ENCODE data around the gene INPP5D. TPM values are rescaled to one million over a fixed set of nuclear protein-coding genes. Genes with fewer than 3 reads are reported as not detected.
A peak's percentile ranks its signal among the peaks of the same experiment; 100 is the strongest.

The INPP5D gene
- total and polyA plus RNA-seq, 2 of the 13 experiments (the other 11 are each of a cell fraction or from before 2014, with no cell fraction given) = 16.7 to 18.0 TPM

GRCh38 chr2:233061591-233062450 lies 1.7 kb downstream of the INPP5D start (continued):
- TF ChIP-seq HDAC6 (IDR thresholded peaks at IDR 0.05; ENCODE audit: low read depth, low read length) = no peak
- TF ChIP-seq ZNF292 (CRISPR knock-in tag; IDR thresholded peaks at IDR 0.05; ENCODE audit: borderline replicate concordance, low read depth) = peak; percentile 100
- peak; percentile 69; the same call in 1 of the 2 replicates for TF ChIP-seq KAT8 (CRISPR knock-in tag; IDR thresholded peaks at IDR 0.05)
- TF ChIP-seq BHLHE40 (IDR thresholded peaks at IDR 0.05; ENCODE audit: low read length) = peak; percentile 36; the same call in 1 of the 2 replicates
- no peak for TF ChIP-seq ELK4 (CRISPR knock-in tag; IDR thresholded peaks at IDR 0.05; ENCODE audit: borderline replicate concordance)
- TF ChIP-seq TBX2 (CRISPR knock-in tag; IDR thresholded peaks at IDR 0.05; ENCODE audit: borderline replicate concordance) = peak; percentile 92
- peak; percentile 61; the same call in 1 of the 2 replicates for TF ChIP-seq ZSCAN9 (CRISPR knock-in tag; IDR thresholded peaks at IDR 0.05; ENCODE audit: borderline replicate concordance)
- peak; percentile 82 for TF ChIP-seq ZNF280B (CRISPR knock-in tag; IDR thresholded peaks at IDR 0.05; ENCODE audit: borderline replicate concordance)
- TF ChIP-seq MAZ (IDR thresholded peaks at IDR 0.05; ENCODE audit: borderline replicate concordance, low read depth, low read length) = 0 out of 2 replicates have a peak, but pooled peaks have one; percentile 32
- peak; percentile 58; the same call in 1 of the 2 replicates for TF ChIP-seq MAZ (CRISPR knock-in tag; IDR thresholded peaks at IDR 0.05; ENCODE audit: low read depth)
- peak; percentile 40; the same call in 1 of the 2 replicates for TF ChIP-seq ZNF281 (CRISPR knock-in tag; IDR thresholded peaks at IDR 0.05; ENCODE audit: borderline replicate concordance)
- no peak for TF ChIP-seq PHB2 (IDR thresholded peaks at IDR 0.05; ENCODE audit: partially characterized antibody)
- no peak for TF ChIP-seq PRPF4 (IDR thresholded peaks at IDR 0.05; ENCODE audit: low read depth, low read length, poor library complexity, severe bottlenecking)
- TF ChIP-seq ONECUT2 (CRISPR knock-in tag; IDR thresholded peaks at IDR 0.05) = no peak
- no peak for TF ChIP-seq ZNF460 (CRISPR knock-in tag; IDR thresholded peaks at IDR 0.05; ENCODE audit: borderline replicate concordance)
- peak; percentile 76 for TF ChIP-seq CTCF (CRISPR knock-in tag; IDR thresholded peaks at IDR 0.05)
- TF ChIP-seq ZNF747 (CRISPR knock-in tag; IDR thresholded peaks at IDR 0.05; ENCODE audit: borderline replicate concordance) = peak; percentile 90
- peak; percentile 40; the same call in 1 of the 2 replicates for TF ChIP-seq JUN (CRISPR knock-in tag; IDR thresholded peaks at IDR 0.05)
- TF ChIP-seq SRF (IDR thresholded peaks at IDR 0.05; ENCODE audit: low read depth, low read length) = no peak
- 0 out of 2 replicates have a peak, but pooled peaks have one; percentile 14 for TF ChIP-seq ZNF782 (CRISPR knock-in tag; IDR thresholded peaks at IDR 0.05; ENCODE audit: borderline replicate concordance)
- TF ChIP-seq DNMT3B (CRISPR knock-in tag; conservative IDR thresholded peaks at IDR 0.05) = no peak; the same call in 1 of the 2 replicates
